PC-3 (cell line): ENCODE measurements around the gene FKBP10. TPM values are rescaled to one million over a fixed set of nuclear protein-coding genes. Genes with fewer than 3 reads are reported as not detected.

Experiments
- ATAC-seq: fragments of 200-7000 bp; cut with Tn5 transposase; 2 replicates; pipeline ENCODE4 v1.9.1; 2020; ENCODE audit warnings: mild to moderate bottlenecking, moderate library complexity
- BruUV-seq: library from RNA; stranded (reverse); fragments of 400-500 nt; replicated peaks from 2 replicates; lab custom pipeline; 2021; lab: Mats Ljungman, UMichigan
- CTCF ChIA-PET: fragments of 300-600 bp; sonication (Branson Sonifier 250); formaldehyde crosslinking; loops from one replicate; lab custom pipeline; 2022; ENCODE audit warnings: antibody characterized with exemption; lab: Charles Lee
- POLR2A ChIA-PET: fragments of 300-600 bp; sonication (Branson Sonifier 250); formaldehyde crosslinking; loops from one replicate; lab custom pipeline; 2022; ENCODE audit warnings: antibody characterized with exemption; ENCODE audit not compliant: unreplicated experiment; lab: Charles Lee
- DNase-seq: peaks from one replicate; pipeline ENCODE4 v3.0.0-alpha.2; 2015
- H2AFZ ChIP-seq: fragments of 300-600 bp; sonication (generic); 2 replicates; pipeline ENCODE4 v1.6.0; 2016; ENCODE audit warnings: antibody characterized with exemption, low read length
- H3F3A ChIP-seq: fragments of 300-600 bp; sonication (generic); one replicate; pipeline ENCODE4 v1.6.0; 2017; ENCODE audit warnings: antibody characterized with exemption, low read length, control low read depth, mild to moderate bottlenecking; ENCODE audit not compliant: unreplicated experiment
- H3K27ac ChIP-seq: fragments of 300-600 bp; sonication (generic); 2 replicates; pipeline ENCODE4 v1.5.1; 2016; ENCODE audit warnings: mild to moderate bottlenecking, low read length
- H3K27me3 ChIP-seq: fragments of 300-600 bp; sonication (generic); 2 replicates; pipeline ENCODE4 v1.6.1; 2016; ENCODE audit warnings: low read length, mixed read lengths
- H3K36me3 ChIP-seq: fragments of 300-600 bp; sonication (generic); 2 replicates; pipeline ENCODE4 v1.6.1; 2016; ENCODE audit warnings: low read depth, mixed run types, low read length, mixed read lengths
- H3K4me1 ChIP-seq: fragments of 300-600 bp; sonication (generic); 2 replicates; pipeline ENCODE4 v1.5.1; 2016; ENCODE audit warnings: low read length; ENCODE audit not compliant: insufficient read depth
- H3K4me2 ChIP-seq: fragments of 300-600 bp; sonication (generic); 2 replicates; pipeline ENCODE4 v1.6.0; 2016; ENCODE audit warnings: low read length
- H3K4me3 ChIP-seq: fragments of 300-600 bp; sonication (generic); 2 replicates; pipeline ENCODE4 v1.5.1; 2016; ENCODE audit warnings: mild to moderate bottlenecking, low read length, mixed read lengths
- H3K79me2 ChIP-seq: fragments of 300-600 bp; sonication (generic); 2 replicates; pipeline ENCODE4 v1.6.1; 2017; ENCODE audit warnings: low read length, mixed read lengths
- H3K9ac ChIP-seq: fragments of 300-600 bp; sonication (generic); 2 replicates; pipeline ENCODE4 v1.6.0; 2016; ENCODE audit warnings: mild to moderate bottlenecking, low read length
- H3K9me2 ChIP-seq: fragments of 300-600 bp; sonication (generic); replicated peaks from 2 replicates; pipeline ENCODE4 v1.6.1; 2016; ENCODE audit warnings: mixed run types, low read length, mixed read lengths
- H3K9me3 ChIP-seq: fragments of 300-600 bp; sonication (generic); 2 replicates; pipeline ENCODE4 v1.6.1; 2016; ENCODE audit warnings: low read length, mixed read lengths
- H4K20me1 ChIP-seq: fragments of 300-600 bp; sonication (generic); 2 replicates; pipeline ENCODE4 v1.6.1; 2016; ENCODE audit warnings: low read length, mixed read lengths
- CTCF ChIP-seq: fragments of 300-600 bp; sonication (generic); conservative IDR thresholded peaks from 2 replicates; pipeline ENCODE4 v1.5.1; 2017; ENCODE audit warnings: antibody characterized with exemption, low read depth, mild to moderate bottlenecking, low read length
- EZH2 ChIP-seq: fragments of 300-600 bp; sonication (generic); IDR thresholded peaks from one replicate; pipeline ENCODE4 v1.6.1; 2017; ENCODE audit warnings: antibody characterized with exemption, mild to moderate bottlenecking, low read length; ENCODE audit not compliant: unreplicated experiment
- EZH2phosphoT487 ChIP-seq: fragments of 300-600 bp; sonication (generic); IDR thresholded peaks from 2 replicates; pipeline ENCODE4 v1.6.1; 2018; ENCODE audit warnings: mild to moderate bottlenecking, antibody characterized with exemption, low read length, borderline replicate concordance
- intact Hi-C: fragments of 100-400 bp; cut with micrococcal nuclease; formaldehyde crosslinking; loops from 2 replicates; pipeline ENCODE4 v1.9.0; 2023
- total RNA-seq: library from RNA; depleted of rRNA; stranded (reverse); fragments of >200 nt; gene quantifications from 2 replicates; pipeline ENCODE4 v1.2.3, GENCODE V29; 2014

Gene FKBP10
- total RNA-seq, 1 experiment from 2014 or later: 63.4 TPM

- Histone ChIP-seq H3F3A (peaks cover 6% of the 10 kb centered on the region), H3K79me2 (peaks cover 40% of the 10 kb centered on the region), H3K9ac (peak overlapping the region; percentile 77), H3K4me2 (peak overlapping the region; percentile 80), H3K27ac (peak overlapping the region; percentile 93), H4K20me1 (peaks cover 4% of the 10 kb centered on the region), H3K4me3 (peak overlapping the region; percentile 42; the same call in 1 of the 2 replicates), H3K4me1 (peaks cover 45% of the 10 kb centered on the region), H3K36me3 (peaks cover 22% of the 10 kb centered on the region), H2AFZ (no peak overlapping the region), H3K27me3 (no peaks in the 10 kb centered on the region), H3K9me2 (no peaks in the 10 kb centered on the region), H3K9me3 (no peaks in the 10 kb centered on the region)
- ChIA-PET CTCF (no interaction called here), POLR2A (no interaction called here)
- TF ChIP-seq EZH2phosphoT487: no peak
- no peak for TF ChIP-seq EZH2
- no peak for TF ChIP-seq CTCF
- ATAC-seq (peak; percentile 34), DNase-seq (peak; percentile 82)
- intact Hi-C loops: loop anchor here (2.0 kb wide), 1 partner anchor 29 kb away; no protein-coding TSS in a partner anchor
- BruUV-seq: no TSS peak
Measured at GRCh38 chr17:41772218-41772585, 40.6 kb upstream of the FKBP10 start.

GRCh38 chr17:41772586-41773189 lies 40.1 kb upstream of the FKBP10 start:
- intact Hi-C loops: loop anchor here (1.0 to 2.0 kb wide), 2 partner anchors 28 to 34 kb away; no protein-coding TSS in a partner anchor

More at GRCh38 chr17:41772586-41773189, 40.1 kb upstream of the FKBP10 start:
- H3K36me3 ChIP-seq: peaks cover 20% of the 10 kb centered on the region
- H3K79me2 ChIP-seq: peaks cover 40% of the 10 kb centered on the region
- BruUV-seq: TSS peak; percentile 52
- TF ChIP-seq CTCF: no peak
- no peak for TF ChIP-seq EZH2
- no peak for TF ChIP-seq EZH2phosphoT487
- ChIA-PET POLR2A (interaction anchor here (0.6 kb wide), 1 partner anchor 28 kb away, joined by 3 read pairs; no protein-coding TSS in a partner anchor), CTCF (interaction anchor here (1.4 kb wide), 1 partner anchor 14 kb away, joined by 9 read pairs; the partner anchor contains the start of gene JUP)
- ATAC-seq (no peak), DNase-seq (no peak)
- peaks cover 6% of the 10 kb centered on the region for H4K20me1 ChIP-seq
- peak overlapping the region; percentile 93 for H3K27ac ChIP-seq
- H3K4me1 ChIP-seq: peaks cover 50% of the 10 kb centered on the region
- no peaks in the 10 kb centered on the region for H3K27me3 ChIP-seq
- peak overlapping the region; percentile 80 for H3K4me2 ChIP-seq
- H3K9me3 ChIP-seq: no peaks in the 10 kb centered on the region
- H3K4me3 ChIP-seq: peak overlapping the region; percentile 42; the same call in 1 of the 2 replicates
- H3F3A ChIP-seq: peaks cover 6% of the 10 kb centered on the region
- no peak overlapping the region for H2AFZ ChIP-seq
- H3K9me2 ChIP-seq: no peaks in the 10 kb centered on the region
- peak overlapping the region; percentile 77 for H3K9ac ChIP-seq
